T follicular helper cell (primary cell): Measurements from ENCODE around the gene CRB2.

Experiments
- DNase-seq: peaks from one replicate; pipeline ENCODE4 v3.0.0-alpha.2; 2020; ENCODE audit warnings: low read depth

The CRB2 gene

DNA sequence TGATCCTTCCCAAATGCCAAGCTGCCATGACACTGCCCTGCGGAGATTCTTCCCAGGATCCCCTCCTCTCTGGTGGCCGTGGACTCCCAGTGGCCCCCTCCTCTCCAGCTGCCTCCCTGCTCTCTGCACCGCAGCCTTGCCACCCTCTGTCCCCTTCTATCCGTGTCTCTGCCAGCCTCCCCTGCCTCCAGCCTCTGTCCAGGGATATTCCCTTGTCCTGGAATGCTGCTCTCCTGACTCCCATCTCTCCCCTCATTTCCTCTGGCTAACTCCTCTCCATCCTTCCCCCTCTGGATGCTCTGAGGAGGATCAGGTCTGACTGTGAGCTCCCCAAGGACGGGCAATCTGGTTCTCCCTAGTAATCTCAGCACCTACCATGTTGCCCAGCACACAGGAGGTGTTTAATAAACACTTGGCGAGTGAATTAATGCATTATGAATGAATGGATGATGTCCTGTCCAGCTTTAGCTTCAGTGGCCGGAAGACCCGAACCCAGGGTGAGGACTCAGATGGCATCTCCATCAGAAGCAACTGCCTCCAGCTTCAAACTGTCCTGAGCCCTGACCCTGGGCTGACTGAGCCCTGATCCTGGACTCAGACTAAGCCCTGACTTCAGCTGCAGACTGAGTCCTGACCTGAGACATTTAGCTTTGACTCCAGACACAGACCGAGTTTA lies 7.5 kb upstream of the CRB2 start:
- DNase-seq: no peak

DNA sequence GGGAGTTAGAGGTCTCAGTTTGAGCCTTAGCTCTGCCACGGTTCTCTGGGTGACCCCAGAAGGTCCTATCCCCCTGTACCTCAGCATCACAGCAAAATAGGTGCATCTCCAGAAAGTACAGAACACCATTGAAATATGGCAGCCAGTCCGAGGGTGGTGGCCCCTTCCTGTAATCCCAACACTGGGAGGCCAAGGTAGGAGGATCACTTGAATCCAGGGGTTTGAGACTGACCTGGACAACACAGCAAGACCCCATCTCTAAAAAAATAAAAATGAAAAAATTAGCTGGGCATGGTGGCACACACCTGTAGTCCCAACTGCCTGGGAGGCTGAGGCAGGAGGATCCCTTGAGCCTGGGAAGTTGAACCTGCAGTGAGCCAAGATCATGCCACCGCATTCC lies 7.0 kb upstream of the CRB2 start:
- DNase-seq: no peak

DNA sequence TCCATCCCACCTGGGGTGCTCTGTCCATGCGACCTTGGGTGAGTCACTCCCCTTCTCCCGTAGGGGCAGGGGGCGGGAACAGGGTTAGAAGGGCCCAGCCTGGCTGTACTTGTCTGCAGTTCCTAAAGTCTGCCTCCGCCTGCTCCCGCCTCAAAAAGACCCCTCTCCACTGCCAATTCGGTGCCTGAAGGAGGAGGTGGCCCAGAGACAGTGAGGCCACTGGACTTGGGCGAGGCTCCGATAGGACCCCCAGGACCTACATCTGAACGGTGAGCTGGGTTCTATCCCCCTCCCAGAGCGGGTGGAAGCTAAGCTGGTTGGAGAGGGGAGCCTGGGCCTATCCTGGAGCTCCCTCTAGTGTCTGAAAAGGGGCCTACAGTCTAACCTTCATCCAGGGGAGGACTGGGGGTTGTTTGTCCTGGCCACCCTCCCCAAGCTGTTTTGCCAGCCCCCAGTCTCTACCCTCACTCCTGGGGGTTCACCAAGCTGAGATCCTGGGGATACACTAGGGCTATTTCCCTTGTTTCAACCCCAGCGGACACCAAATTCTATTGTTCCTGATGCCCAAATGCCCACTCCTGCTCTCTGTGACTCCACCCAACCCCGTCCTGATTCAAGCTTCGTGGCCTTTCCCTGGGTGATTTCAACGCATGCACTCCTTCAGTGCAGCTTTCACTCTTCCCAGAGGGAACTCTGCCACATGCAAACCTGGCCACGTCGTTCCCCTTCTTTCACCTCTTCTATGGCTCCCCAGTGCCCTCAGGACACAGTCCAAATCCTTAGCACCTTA lies 6.1 kb upstream of the CRB2 start:
- DNase-seq: peak; percentile 42

DNA sequence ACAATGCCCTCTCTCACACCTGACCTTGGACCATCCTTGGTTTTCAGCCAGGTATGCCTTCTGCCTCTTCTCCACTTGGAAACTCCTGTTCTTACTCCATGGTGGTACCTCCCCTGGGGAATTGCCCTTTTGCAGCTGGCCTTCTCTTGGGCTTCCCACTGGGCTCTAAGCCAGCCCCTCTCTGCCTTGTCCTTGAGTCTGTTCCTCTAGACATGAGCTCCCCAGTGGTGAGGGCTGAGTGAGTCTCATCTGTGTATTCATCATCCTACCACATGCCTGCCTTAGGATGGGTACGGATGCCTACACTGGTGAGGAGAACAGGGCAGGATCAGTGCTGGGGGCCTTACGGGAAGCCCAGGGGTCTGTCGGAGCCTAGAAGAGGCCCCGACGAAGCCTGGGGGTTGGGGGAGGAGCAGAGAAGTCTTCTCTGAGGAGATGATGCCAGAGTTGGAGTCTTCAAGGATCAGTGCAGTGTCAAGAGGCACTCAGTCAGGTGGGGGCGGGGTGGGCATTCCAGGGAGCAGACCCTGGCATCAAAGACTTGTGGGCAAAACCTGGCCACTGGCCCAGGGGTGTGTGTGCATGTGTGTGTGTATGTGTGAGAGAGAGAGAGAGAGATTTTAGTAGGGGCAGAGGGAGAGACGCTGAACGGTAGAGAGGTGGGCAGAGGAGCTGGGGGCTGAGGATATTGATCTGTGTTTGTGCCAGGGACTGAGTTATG lies 5.2 kb upstream of the CRB2 start:
- DNase-seq: no peak

DNA sequence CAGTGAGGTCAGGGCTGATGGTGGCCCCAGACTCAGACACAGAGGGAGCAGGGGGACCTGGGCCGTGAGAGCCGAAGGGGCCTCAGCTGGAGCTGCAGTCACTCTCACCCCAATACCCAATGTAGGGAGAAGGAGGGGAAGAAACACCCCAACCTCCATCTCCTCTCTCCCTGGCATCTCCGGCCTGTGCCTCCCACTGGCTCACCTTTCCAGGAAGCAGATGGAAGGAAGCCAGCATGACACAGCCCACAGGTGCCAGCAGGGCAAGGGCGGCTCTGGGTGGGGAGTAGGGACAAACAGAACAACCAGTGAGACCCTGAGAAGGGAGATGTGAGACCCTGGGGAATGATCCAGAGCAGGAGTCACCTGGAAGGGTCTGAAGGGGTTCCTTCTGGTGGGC lies 3.0 kb upstream of the CRB2 start:
- no peak for DNase-seq

DNA sequence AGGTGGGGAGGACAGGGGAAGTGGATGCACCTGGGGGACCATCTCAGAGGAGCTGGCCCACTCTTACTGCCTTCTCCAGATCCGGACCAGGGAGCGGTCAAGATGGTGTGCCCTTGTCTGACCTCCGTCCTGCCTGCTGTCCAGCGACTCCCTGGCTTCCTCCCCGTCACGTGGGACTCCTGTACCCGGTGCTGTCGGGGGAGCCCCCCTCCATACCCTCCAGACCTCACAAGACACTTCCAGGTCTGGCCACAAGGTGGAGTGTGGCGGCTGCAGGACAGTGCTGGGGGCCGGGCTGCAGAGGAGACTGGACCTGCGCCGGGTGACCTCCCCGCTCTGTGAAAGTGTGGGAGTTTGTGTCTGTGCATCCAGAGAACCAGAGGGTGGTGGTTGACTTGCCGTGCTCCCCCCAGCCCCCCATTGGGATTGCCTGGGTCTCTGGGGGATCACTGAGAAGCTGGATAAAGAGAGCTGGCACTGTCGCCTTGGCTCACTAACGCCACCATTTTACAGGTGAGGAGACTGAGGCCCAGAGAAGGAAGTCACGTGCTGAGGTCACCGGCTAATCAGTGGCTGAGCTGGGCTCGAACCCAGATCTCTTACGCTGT lies 1.9 kb upstream of the CRB2 start:
- peak; percentile 33 for DNase-seq

DNA sequence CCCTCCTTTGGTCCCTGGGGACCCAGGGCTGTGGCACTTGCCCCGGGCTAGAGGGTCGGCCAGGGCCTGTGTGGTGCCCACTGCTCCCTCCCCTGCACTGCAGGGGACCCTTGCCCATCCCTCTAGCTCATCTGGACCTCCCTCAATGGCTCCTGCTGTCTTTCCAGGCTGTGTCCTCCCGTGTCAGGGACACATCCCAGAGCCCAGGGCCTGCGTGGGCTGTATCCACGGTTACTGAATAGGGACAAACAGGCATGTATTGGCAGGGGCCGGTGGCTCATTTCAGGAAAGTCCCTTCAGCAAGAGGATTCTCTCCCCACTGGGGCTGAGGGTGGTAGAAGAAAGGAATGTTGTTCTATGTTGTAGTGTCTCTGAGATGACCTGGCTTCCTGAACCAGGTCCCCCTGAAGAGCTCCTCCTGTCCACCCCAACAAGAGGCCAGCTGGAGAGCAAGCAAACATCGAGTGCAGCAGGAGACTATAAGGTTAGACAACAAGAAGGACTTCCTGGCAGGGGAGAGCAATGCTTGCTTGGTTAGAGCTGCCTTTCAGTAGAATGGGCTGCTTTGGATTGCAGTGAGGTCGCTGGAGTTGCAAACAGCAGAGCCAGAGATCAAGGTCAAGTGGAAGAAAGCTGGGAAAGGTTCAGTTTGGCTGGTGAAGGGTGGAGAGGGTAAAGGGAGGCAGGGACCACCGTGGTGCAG lies 1.0 kb upstream of the CRB2 start:
- DNase-seq: no peak

DNA sequence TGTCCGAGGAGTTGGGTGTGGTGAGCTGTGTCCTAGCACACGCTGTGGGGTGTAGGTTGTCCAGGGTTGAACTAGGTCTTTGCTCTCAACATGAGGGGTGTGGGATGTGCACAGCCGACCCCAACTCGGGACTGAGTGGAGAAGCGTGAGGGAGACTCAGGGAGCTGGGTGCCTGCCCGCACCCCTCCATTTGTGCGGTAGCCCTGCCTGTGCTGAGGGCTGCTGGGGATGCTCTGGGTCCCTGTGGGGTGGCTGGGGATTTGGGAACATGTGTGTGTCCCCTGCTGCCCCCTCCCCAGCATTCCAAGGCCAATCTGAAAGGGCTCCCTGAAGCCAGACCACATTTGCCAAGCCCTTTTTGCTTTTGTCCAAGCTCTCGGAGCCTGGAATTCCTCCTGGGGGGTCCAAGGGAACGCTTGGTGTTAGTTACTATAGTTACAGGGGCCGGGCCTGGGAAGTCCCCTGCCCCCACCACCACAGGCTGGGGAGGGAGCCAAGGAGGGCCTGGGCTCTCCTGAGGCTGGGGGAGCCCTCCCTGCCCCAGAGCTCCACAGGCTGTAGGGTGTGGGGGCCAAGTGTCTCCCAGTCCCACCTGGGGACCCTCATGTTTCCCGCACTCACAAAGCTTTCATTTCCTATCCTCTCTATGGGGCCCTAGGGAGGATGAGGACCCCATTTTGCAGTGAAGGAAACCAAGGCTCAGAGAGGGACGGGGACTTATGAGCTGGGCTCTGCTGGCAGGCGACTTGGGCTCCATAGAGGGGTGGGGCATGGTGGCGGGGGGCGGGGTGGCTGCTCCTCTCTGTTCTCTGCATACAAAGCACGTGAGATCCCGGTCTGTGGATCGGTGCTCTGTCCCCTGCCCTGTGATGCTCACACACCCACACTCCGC lies 1.1 kb downstream of the CRB2 start:
- DNase-seq: no peak

DNA sequence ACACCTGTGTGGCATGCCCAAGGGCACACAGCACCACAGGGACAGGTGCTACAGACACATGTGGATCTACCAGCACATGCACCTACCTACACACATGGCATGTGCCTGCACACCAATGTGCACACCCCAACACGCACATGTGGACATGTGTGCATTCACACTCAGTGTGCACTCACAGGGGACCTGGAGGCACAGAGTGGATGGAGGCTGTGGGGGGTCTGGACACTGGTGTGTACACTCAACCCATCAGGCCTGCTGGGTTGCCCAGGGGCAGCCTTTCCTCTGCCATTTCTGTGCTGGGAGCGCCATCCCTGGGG lies 1.7 kb downstream of the CRB2 start:
- DNase-seq: no peak

DNA sequence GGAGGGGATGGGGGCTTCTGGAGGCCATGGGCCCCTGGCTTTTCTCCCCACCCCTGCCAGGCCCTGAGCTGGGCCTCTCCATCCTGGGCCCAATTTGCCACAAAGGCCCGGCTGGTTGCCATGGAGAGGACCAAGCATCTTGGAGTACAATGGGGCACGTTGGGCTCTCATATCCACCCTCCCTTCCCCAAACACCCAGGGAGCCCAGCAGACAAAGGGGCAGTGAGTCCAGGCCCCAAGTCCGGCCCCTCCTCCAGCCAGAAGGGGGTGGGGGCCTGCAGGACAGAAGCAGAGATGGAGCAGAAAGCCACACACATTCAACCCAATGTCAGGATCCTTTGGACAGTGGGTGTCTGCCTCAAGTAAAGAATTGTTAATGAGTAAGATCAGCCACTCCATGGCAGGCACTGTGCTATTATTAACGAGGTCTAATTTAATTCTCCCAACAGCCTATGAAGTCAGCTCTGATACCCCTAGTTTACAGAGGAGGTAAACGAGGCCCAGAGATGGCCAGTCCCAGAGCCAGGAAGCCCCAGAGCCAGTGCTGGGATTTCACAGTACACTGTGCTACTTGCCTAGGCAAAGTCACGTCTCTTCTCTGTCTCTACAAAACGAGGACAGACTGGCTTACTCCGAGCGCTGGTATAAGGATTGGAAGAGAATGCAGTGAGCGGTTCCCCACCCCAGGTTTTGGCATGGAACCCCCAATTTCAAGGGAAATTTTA lies 2.3 kb downstream of the CRB2 start:
- no peak for DNase-seq

DNA sequence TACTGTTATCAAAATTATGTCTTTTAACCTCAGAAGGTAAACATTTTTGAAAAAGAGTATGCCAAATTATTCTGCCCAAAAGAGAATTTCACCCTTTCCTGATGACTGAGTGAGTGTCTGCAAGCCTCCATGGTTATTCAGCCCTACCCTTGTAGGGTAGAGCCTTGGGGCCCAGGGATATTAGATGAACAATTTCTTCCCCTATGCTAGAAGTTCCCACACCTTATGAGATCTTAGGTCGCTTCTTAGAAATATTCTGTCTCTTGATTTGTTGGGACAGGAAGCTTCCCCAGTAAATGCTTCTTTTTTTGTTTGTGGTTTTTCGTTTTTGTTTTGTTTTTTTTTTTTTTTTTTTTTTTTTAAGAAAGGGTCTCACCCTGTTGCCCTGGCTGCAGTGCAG lies 3.1 kb downstream of the CRB2 start:
- no peak for DNase-seq

DNA sequence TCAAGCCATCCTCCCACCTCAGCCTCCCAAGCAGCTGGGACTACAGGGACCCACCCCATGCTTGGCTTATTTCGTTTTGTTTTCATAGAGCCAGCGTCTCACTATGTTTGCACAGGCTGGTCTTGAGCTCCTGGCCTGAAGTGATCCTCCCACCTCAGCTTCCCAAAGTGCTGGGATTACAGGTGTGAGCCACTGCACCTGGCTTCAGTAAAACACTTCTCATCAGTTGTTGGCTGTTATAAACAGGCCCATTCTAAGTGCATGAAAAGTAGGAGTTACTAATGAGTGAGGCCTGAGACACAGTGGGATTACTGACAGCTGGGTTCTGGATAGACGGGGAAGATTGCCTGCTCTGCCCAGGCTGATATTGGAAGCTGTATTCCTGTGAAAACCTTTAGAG lies 3.5 kb downstream of the CRB2 start:
- DNase-seq: no peak

DNA sequence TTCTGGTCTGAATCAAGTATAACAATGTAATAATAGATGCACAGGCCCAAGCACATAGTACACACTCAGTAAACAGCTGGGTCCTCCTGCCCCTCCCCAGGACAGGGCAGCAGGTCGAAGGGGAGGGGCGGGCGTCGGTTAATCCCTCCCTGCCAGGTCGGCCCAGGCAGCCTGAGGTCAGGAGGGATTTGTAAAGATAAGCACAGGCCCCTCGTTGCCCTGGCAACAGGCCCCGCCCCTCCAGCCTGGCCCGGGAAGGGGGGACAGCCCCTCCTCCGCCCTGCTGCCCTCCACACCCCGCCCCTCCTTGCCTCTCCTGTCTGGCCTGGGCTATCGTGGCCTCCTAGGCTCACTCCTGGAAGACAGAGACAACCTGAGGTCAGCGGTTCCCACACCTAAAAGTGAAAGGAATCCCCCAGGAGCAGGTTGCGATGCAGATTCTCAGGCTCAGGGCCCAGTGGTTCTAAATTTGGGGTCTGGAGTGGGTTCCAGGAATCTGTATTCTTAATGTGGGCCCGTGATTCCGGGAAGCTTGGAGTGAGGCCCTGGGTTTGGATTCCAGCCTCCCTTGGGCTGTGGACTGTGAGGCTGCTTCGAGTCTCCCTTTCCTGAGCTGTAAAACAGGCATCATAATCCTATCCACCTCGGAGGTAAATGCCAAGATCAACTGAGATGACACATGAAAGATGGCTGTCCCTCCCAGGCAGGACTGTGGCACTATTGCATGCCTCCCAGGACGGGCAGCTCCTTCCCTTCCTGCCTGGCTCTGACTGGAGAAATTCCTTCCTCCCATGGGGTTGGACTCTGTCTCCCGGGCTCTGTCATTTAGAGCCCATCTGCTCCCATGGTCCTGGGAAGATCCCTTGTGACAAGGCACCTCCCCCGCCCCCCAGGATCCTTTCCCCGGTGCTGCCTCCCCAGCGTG lies 4.4 kb downstream of the CRB2 start:
- DNase-seq: no peak

DNA sequence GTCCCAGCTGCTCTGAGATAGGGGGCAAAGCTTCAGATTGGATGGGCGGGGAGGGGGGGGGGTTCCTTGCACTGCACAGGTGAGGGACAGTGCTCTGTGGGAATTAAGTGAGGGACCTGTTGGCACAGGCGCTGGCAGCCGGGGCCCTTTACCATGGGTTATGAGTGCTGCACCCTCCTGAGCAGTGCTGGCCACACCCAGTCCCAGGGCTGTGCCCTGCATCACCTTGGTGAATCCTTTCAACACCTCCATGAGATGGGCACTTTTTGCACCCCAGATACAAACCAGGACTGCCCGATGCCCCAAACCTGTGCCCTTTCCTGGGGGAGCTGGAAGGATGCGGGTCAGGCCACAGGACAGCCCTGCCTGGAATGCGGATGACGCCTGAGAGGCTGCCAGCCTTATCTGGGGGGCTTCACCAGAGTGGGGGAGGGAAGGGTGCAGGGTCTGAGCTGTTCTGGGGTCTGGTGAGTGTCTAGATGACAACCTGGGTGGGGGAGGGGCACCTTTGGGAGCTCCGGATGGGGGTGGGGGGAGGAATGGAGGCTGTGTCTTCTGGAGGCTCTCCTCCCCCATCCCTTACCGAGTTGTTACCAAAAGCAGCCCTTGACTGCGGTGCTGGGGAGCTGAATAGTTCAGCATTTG lies 5.2 kb downstream of the CRB2 start:
- no peak for DNase-seq

DNA sequence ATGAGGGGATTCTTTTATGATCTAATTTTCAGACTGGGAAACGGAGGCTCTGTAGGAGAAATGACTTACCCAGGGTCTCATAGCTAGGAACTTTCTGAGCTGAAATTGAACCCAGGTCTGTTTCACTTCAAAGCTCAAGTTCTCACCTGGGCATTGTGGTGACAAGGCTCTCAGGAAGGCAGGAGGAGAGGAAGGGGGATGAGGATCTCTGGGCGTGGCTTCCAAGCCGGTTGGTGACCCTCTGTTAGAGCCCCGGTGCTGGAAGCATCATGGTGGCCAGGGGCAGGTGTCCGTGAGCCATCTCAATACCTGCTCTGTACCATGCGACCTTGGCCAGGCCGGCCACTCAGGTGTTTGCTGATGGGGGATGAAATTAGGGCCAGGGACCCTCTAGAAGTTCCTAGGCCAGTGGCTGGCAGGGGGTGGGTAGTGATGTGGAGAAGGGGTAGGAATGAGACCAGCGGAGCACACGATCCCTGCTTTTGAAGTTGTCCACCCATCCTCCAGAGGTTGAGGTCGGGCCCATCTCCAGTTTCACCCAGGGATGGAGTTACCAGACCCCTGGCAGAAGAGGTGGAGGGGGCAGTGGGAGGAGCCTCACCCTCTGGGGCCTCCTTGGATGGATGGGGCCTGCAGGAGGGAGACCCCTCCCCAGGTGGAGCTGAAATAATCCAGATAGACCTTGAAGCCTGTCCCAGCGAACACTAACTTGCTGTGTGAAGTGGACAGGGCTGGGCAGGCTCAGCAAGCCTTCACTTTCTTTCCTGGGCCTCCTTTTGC lies 5.9 kb downstream of the CRB2 start:
- no peak for DNase-seq

DNA sequence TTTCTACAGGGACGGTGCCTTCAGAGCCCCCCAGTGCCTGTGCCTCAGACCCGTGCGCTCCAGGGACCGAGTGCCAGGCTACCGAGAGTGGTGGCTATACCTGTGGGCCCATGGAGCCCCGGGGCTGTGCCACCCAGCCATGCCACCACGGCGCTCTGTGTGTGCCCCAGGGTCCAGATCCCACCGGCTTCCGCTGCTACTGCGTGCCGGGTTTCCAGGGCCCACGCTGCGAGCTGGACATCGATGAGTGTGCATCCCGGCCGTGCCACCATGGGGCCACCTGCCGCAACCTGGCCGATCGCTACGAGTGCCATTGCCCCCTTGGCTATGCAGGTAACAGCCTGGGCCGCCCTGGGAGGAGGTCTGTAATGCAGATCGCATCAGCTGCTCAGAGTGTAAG lies 6.9 kb downstream of the CRB2 start:
- DNase-seq: no peak

DNA sequence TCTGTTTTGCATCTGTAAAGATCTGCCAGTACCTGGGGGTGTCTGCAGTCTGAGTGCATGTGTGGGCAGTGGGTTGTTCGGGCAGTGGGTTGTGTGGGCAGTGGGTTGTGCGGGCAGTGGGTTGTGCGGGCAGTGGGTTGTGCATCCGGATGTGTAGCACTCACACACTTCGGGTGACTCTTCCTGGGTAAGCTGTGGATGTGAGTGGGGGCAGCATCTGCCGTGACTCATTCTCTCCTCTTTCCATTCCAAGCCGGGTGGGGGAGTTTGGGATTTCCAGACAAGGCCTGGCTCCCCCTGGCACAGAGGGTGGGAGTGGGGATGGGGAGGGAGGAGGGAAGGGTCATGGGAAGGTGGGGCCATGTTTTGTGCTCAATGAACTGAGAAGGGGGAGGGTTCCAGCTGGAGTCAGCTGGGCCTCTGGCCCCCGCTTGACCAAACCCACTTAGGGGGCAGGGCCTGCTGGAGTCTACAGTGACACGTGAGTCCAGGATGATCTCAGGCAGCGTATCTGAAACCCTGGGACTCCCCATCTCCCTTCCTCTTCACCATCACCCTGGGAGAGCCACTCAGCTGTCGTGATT lies 8.3 kb downstream of the CRB2 start:
- no peak for DNase-seq
